Fibroblast of lung (primary cell): ENCODE results near the gene ABCC6.
"Not testable (repeated sequence)": the region's sequence is repeated elsewhere in the genome, so short reads cannot be mapped to it uniquely, and the experiment has no call there.

ENCODE experiments used
- CTCF ChIP-seq, 2 donors: IDR thresholded peaks in 1 of 2; conservative IDR thresholded peaks in 1 of 2; 1 replicate in 1 of 2; 2 replicates in 1 of 2; pipeline ENCODE4 v1.5.1; 2011 to 2012; ENCODE audit warnings: low read length in 2 of 2, control low read depth in 1 of 2, inconsistent platforms in 1 of 2, low read depth in 1 of 2, mild to moderate bottlenecking in 1 of 2
- EZH2 ChIP-seq: IDR thresholded peaks from 2 replicates; pipeline ENCODE4 v1.5.1; 2012; ENCODE audit warnings: low read length, control low read depth, mild to moderate bottlenecking; ENCODE audit errors: missing control alignments

- not testable (repeated sequence) for TF ChIP-seq CTCF (conservative IDR thresholded peaks at IDR 0.05 in 1 of 2, IDR thresholded peaks at IDR 0.05 in 1 of 2; ENCODE audit: low read depth in 1 of 2, low read length in 2 of 2); EZH2
Observed at GRCh38 chr16:16257301-16257923, 34.1 kb upstream of the ABCC6 start.
